Measurements from ENCODE around the gene PDE4D.

The PDE4D gene

DNA sequence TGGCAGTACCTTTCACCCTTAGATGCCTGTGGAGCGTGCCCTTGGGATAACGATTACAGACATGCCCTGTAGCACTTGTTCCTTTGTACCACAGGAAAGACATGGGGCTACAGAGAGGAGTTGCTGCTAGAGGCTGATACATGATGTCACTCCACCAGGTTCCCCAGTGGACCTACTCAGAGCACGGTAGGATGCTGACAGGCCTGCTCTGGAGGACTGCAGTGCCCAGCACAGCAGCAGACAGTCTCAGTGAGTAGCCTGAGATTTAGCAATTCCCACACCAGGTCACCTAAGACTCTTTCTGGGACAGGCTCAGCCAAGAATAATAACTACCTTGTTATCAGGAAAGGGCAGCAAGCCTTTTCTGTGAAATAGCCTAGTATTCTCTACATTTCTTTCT lies 28.8 kb downstream of the PDE4D start:
- no peak overlapping the region for H3K4me3 ChIP-seq (ENCODE audit: low read length)
- TF ChIP-seq, protein P1, sequence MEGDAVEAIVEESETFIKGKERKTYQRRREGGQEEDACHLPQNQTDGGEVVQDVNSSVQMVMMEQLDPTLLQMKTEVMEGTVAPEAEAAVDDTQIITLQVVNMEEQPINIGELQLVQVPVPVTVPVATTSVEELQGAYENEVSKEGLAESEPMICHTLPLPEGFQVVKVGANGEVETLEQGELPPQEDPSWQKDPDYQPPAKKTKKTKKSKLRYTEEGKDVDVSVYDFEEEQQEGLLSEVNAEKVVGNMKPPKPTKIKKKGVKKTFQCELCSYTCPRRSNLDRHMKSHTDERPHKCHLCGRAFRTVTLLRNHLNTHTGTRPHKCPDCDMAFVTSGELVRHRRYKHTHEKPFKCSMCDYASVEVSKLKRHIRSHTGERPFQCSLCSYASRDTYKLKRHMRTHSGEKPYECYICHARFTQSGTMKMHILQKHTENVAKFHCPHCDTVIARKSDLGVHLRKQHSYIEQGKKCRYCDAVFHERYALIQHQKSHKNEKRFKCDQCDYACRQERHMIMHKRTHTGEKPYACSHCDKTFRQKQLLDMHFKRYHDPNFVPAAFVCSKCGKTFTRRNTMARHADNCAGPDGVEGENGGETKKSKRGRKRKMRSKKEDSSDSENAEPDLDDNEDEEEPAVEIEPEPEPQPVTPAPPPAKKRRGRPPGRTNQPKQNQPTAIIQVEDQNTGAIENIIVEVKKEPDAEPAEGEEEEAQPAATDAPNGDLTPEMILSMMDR (conservative IDR thresholded peaks at IDR 0.05; ENCODE audit: low read length), result no peak
- no peak for DNase-seq (ENCODE audit: low read depth)

- DNase-seq (ENCODE audit: low read depth), result peak; percentile 13
- H3K4me3 ChIP-seq (ENCODE audit: low read length), result no peak overlapping the region
- TF ChIP-seq, protein P1 (conservative IDR thresholded peaks at IDR 0.05; ENCODE audit: low read length), result no peak
These were observed 29.7 kb downstream of the PDE4D start for GRCh38 chr5:59863777-59864176.

DNA sequence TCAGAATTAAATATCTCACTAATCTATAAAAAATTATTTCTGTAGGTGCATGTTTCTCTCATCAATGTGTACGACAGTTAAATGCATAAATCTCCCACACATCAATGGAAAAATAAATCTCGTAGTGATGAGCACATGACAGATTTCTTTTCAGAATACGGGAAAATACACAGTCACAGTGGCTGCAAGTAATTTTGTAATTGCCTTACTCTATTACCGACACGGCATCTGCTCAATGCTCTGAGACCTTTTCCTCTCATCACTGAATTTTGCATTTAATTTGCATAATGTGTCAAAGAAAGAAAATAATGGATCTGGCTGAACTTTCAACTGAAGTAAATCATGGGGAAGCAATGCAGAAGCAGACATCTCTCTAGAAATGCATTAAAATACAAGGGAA lies 37.2 kb downstream of the PDE4D start:
- no peak for DNase-seq (ENCODE audit: low read depth)
- H3K4me3 ChIP-seq (ENCODE audit: low read length), result no peak overlapping the region
- TF ChIP-seq, protein P1 (conservative IDR thresholded peaks at IDR 0.05; ENCODE audit: low read length), result no peak

DNA sequence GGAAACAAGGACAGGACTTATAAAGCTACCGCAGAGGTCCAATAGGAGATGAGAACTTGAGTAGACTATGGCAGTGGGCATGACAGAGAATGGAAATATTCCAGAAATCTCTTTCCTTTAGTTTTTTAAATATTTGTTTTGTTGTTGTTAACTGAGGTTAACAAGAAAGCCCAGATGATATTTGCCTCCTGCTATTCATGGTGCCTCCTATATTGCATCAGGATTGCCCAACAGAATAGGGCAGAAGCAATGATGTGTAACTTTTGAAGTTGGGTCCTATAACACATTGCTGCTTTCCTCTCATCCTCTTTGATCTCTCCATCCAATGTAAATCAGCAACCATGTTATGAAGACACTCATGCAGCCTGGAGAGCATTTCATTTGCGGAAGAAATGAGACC lies 42.8 kb downstream of the PDE4D start:
- TF ChIP-seq, protein P1 (conservative IDR thresholded peaks at IDR 0.05; ENCODE audit: low read length), result no peak
- DNase-seq (ENCODE audit: low read depth), result no peak
- H3K4me3 ChIP-seq (ENCODE audit: low read length), result no peak overlapping the region

DNA sequence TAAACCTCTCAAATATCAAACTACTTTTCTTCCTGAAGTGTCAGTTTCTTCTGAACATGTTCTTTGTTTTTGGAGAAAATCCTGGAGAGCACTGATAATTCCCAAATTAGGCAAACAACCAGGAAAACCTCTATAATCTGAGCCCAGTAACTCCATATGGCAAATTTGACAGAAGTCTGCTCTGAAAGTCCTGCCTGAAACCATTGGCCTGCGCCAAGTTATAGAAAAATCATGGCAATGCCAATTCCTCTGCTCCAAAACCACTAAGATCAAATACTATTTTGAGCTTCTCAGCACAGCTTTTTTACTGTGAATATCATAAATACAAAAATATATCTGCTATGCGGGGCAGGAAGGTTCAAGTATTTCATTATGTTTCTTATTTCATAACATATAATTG lies 45.9 kb downstream of the PDE4D start:
- H3K4me3 ChIP-seq (ENCODE audit: low read length), result no peak overlapping the region
- TF ChIP-seq, protein P1 (conservative IDR thresholded peaks at IDR 0.05; ENCODE audit: low read length), result no peak
- DNase-seq (ENCODE audit: low read depth), result no peak

GRCh38 chr5:59845730-59846129 lies 47.8 kb downstream of the PDE4D start:
- TF ChIP-seq, protein P1 (conservative IDR thresholded peaks at IDR 0.05; ENCODE audit: low read length), result no peak
- peak; percentile 5 for DNase-seq (ENCODE audit: low read depth)
- no peak overlapping the region for H3K4me3 ChIP-seq (ENCODE audit: low read length)

DNA sequence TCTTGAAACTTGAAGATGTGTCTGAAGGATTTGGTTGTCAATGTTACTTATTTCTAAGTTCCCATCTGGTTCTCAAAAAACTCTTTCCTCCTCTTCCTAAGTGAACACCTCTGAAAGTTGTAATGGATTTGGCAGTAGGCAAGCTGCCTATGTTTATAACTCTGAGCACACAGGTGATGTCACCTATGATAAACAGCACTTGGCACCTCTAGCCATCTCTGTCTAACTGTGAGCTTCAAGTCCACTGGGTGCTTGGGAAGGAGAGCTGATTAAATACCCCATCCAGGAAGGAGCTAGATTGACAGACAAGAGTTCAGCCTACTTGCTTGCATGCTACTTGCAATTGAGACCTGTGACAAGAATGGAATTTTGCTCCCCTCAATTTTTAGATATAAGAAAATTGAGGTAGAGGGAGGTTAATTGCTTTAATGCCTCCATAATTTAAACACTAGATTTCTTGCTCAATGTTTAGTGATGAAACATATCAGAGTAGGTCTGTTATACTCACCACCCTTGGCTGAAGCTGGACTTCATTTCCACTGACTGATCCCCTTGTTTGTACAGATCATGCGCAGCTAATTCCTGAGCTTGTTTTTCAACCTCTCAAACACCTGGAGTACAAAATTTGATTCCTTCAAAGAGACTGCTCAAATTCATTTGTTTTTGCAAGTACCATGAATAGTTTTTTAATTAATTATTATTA lies 49.9 kb downstream of the PDE4D start:
- TF ChIP-seq, protein P1 (conservative IDR thresholded peaks at IDR 0.05; ENCODE audit: low read length), result no peak
- no peak overlapping the region for H3K4me3 ChIP-seq (ENCODE audit: low read length)
- no peak for DNase-seq (ENCODE audit: low read depth)

All from AG10803 (cell line).